Activated naive CD4-positive, alpha-beta T cell treated with Interleukin-2 at 50 U/mL for 16 hours (primary cell): ENCODE data around the gene DYRK4.

ENCODE experiments used
- DNase-seq: peaks from one replicate; pipeline ENCODE4 v3.0.0-alpha.2; 2020

DYRK4 gene

DNA sequence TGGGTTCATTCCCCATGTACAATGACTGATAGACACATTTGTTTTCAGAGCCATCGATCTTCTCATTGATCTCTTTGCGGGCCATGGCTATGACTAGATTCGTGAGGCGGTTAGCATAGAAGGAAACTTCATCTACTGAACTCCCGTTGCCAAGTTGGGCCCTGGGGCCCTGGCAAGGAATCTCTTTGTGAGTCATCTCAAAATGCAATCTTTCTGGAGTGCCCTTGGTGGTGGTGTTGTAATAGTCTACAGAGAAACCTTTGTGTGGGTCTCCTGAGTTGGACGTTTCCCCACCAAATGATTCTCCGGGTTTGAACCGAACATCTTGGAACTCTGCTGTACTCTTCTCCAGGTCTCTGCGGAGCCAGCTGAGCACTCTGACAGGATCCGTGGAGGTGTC lies 66.4 kb downstream of the DYRK4 start:
- no peak for DNase-seq

GRCh38 chr12:4630262-4630661 lies 68.3 kb downstream of the DYRK4 start:
- no peak for DNase-seq

DNA sequence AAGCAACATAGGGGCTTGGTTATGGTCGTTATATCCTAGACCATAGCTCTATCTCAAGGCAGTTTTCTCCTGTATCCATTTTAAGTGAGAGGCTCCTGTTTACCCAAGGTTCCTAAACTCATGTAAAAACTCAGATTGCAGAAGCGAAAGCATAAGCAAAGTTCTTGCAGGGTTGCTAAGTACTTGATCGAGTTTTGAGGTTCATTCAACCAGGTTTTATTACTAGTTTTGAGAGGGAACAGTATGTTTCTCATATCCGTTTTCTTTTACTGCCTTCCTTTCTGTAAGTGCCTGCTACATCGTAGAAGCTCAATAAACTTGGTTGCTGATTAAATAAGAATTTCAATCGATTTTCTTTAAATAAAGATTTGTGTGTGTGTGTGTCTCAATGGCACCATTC lies 81.7 kb downstream of the DYRK4 start:
- DNase-seq = no peak

DNA sequence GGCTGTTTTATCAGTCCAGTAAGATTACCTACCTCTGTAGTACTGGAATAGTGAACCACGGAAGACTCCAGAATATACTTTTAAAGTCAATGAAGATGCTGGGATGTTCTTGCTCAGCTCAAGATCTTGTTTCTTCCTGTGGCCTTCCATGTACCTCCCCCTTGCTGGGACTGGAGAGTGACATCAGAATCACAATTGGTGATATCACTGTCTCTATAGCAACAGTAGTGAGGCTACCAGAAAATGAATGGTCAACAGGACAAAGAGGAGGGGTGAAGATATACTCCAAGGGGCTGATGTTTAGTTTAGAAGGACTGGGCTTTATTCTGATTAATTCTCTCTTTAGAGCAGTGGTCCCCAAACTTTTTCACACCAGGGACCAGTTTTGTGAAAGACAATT lies 83.0 kb downstream of the DYRK4 start:
- no peak for DNase-seq

DNA sequence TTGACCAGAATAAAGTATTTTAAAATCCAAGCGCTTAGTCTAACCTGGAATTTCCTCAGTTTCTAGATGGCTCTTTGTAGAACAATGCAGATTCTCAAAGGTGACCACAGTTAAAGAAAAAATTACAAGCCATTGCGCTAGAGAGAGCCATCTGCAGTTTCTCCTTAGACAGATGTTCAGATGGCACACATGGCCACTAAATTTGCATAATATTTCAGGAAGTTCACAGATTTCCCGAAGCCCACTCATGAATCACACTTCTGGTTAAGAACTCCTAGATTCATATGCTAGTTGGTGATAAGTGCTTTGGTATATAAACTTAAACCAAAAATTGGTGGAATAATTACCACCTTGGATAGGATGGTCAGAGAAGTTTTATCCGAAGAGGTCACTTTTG lies 86.1 kb downstream of the DYRK4 start:
- no peak for DNase-seq

DNA sequence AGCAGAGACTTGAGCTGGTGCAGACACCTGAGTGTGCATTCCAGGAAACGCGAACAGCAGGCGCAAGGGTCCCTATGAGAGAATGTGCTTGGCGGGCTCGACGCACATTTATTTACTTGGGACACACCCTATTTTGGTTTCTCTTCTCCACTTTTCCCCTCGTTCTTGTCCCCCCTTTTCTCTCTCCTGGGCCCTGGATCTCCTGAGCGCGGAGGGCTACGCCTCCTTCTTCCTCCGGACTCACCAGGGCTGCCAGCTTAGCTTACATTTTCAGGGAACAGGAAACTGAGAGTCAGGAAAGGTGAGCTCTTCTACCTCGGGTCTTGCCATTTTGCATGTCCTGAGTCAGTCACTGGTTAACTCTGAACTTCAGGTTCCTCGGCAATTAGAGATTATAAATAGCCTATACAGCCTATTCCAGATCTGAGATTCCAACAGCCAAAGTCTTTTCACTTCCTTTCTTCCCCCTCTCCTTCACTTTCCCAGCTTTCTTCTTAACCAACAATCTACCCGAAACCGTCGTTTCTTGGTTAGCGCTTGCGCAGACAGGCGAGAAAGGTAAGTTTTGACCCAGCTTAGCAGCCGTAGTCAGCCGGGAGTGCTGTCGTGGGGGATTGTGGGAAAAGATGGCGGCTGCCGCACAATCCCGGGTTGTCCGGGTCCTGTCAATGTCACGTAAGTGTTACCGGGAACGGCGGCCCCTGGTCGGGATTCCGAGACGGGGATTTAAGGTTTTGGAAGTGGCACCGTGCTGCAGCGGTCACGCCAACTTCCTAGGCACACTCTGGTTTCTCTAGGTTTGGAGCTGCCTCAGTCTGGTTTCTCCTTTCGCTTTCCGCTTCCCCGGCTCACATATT lies 86.7 kb downstream of the DYRK4 start, which contains the start of the genes AKAP3 and NDUFA9:
AKAP3 (minus strand) TSS at position 551 of the 857 bp plus-strand sequence. CDS start 10,855 bp downstream, outside the sequence.
NDUFA9 (plus strand) TSS at position 614 of the 857 bp plus-strand sequence; CDS start at position 627, 13 bp downstream.
- DNase-seq = peak; percentile 81

GRCh38 chr12:4649358-4649661 lies 87.3 kb downstream of the DYRK4 start:
- no peak for DNase-seq

GRCh38 chr12:4653257-4653656 lies 91.2 kb downstream of the DYRK4 start:
- DNase-seq = no peak

- DNase-seq = no peak
Measured at GRCh38 chr12:4653691-4654090, 91.7 kb downstream of the DYRK4 start.
